ENCODE data around the gene DLGAP4. TPM values are rescaled to one million over a fixed set of nuclear protein-coding genes. Genes with fewer than 3 reads are reported as not detected.

Gene DLGAP4
- total and polyA plus RNA-seq, 2 of the 8 experiments (the other 6 are each of a cell fraction or from before 2014, with no cell fraction given), result 41.2 to 57.2 TPM

DNA sequence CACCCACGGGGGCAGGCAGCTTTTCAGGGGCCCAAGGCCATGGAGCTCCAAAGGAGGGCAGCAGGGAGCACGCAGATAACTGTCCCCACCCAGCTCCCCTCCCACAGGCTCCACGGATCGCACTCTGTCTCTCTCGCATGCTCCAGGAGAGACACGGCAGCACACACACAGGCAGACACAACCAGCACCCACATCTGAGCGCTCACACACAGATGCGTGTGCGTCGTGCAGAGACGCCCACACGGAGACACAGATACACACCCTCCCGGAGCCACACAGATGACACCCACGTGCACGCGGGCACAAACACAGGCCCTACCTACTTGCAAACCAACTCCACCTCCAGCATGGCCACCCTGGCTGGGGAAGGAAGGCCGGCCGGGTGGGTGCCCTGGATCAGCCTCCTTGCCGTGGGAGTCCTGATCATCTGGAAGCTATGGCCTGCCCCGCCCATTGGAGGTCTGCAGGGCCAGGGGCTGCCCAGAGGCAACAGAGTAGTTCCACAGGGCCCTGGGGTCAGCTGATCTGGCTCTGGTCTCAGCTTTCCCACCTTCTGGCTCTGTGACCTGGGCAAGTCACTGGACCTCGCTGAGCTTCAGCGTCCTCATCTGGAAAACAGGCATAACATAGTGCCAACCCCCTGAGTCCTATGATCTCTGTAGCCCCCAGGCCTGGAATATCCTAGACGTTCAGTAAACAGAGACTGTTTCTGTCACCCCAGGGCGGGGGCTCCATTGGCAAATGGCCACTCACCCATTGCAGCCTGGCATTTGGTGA lies 38.3 kb upstream of the DLGAP4 start (continued):
- TF ChIP-seq TBP (IDR thresholded peaks at IDR 0.05; ENCODE audit: low read depth, low read length), result no peak
- no peak for TF ChIP-seq BRCA1 (IDR thresholded peaks at IDR 0.05; ENCODE audit: low read depth, low read length)
- no peak for TF ChIP-seq EZH2 (IDR thresholded peaks at IDR 0.05; ENCODE audit: low read depth, low read length, severe bottlenecking)
- TF ChIP-seq RNF2 (IDR thresholded peaks at IDR 0.05; ENCODE audit: borderline replicate concordance, low read depth, low read length, missing control alignments, poor library complexity, severe bottlenecking), result no peak
- no peak for TF ChIP-seq ATF2 (IDR thresholded peaks at IDR 0.05; ENCODE audit: low read length)
- TF ChIP-seq YY1 (IDR thresholded peaks at IDR 0.05; ENCODE audit: low read depth, low read length), result no peak
- TF ChIP-seq USF2 (IDR thresholded peaks at IDR 0.05; ENCODE audit: low read length), result no peak

Measured in H1 (cell line).